ENCODE results near the gene DONSON.
A peak's percentile ranks its signal among the peaks of the same experiment; 100 is the strongest.

DONSON gene

GRCh38 chr21:33560965-33561364, 27.5 kb downstream of the DONSON start:
- no peak for FAIRE-seq

GRCh38 chr21:33559813-33560212, 28.7 kb downstream of the DONSON start:
- no peak for FAIRE-seq

GRCh38 chr21:33558777-33559421, 29.6 kb downstream of the DONSON start:
- FAIRE-seq, result peak; percentile 13

GRCh38 chr21:33557447-33557846, 31.0 kb downstream of the DONSON start:
- no peak for FAIRE-seq

GRCh38 chr21:33554982-33555344, 33.5 kb downstream of the DONSON start:
- FAIRE-seq, result no peak

- no peak for FAIRE-seq
Measured at GRCh38 chr21:33554236-33554981, 34.1 kb downstream of the DONSON start.

- FAIRE-seq, result no peak
Measured at GRCh38 chr21:33552999-33553598, 35.4 kb downstream of the DONSON start.

GRCh38 chr21:33552093-33552998, 36.1 kb downstream of the DONSON start:
- no peak for FAIRE-seq

- no peak for FAIRE-seq
Measured at GRCh38 chr21:33551664-33552063, 36.8 kb downstream of the DONSON start.

- FAIRE-seq, result no peak
Measured at GRCh38 chr21:33550772-33551660, 37.5 kb downstream of the DONSON start.

- no peak for FAIRE-seq
Measured at GRCh38 chr21:33549848-33550771, 38.4 kb downstream of the DONSON start.

- no peak for FAIRE-seq
Measured at GRCh38 chr21:33546086-33546485, 42.4 kb downstream of the DONSON start.

- FAIRE-seq, result no peak
Measured at GRCh38 chr21:33544451-33545195, 43.9 kb downstream of the DONSON start.

GRCh38 chr21:33543505-33544129, 44.9 kb downstream of the DONSON start:
- FAIRE-seq, result no peak

- FAIRE-seq, result peak; percentile 27
Measured at GRCh38 chr21:33542640-33543504, 45.6 kb downstream of the DONSON start, which contains the start of gene SON. Gene SON, plus strand, starts transcription at chr21:33543038. Its CDS starts 55 bp downstream, at chr21:33543093.

GRCh38 chr21:33541756-33542639, 46.5 kb downstream of the DONSON start, which contains the start of gene GART:
Gene GART, minus strand, starts transcription at chr21:33542117. Its CDS starts 2,802 bp downstream, at chr21:33539315.
- FAIRE-seq, result no peak

- no peak for FAIRE-seq
Measured at GRCh38 chr21:33541105-33541711, 47.3 kb downstream of the DONSON start.

Measured in islet of Langerhans (tissue), 1 donor.